ENCODE results near the gene CGAS. TPM values are rescaled to one million over a fixed set of nuclear protein-coding genes. Genes with fewer than 3 reads are reported as not detected.
"Not testable (repeated sequence)": the region's sequence is repeated elsewhere in the genome, so short reads cannot be mapped to it uniquely, and the experiment has no call there.

The CGAS gene
- total RNA-seq, 1 donor = 6.2 TPM

GRCh38 chr6:73400656-73401055 lies 51.4 kb downstream of the CGAS start:
- Histone ChIP-seq H3K27me3 (ENCODE audit: insufficient read depth, low read length) (no peaks in the 10 kb centered on the region), H3K36me3 (ENCODE audit: insufficient read depth, low read length) (no peaks in the 10 kb centered on the region), H3K4me1 (ENCODE audit: insufficient read depth, low read length) (no peaks in the 10 kb centered on the region), H3K4me2 (ENCODE audit: insufficient read depth, low read length) (no peak overlapping the region), H4K20me1 (ENCODE audit: insufficient read depth, low read length) (no peaks in the 10 kb centered on the region), H2AFZ (ENCODE audit: low read length) (no peak overlapping the region), H3K9me3 (ENCODE audit: low read depth, low read length) (no peaks in the 10 kb centered on the region), H3K27ac (ENCODE audit: low read depth, low read length) (no peak overlapping the region), H3K4me3 (ENCODE audit: insufficient read depth, low read length) (no peak overlapping the region), H3K79me2 (ENCODE audit: insufficient read depth, low read length) (no peaks in the 10 kb centered on the region)
- TF ChIP-seq CTCF (IDR thresholded peaks at IDR 0.05; ENCODE audit: extremely low read depth, low read depth, low read length) = no peak
- DNase-seq (ENCODE audit: insufficient read length, low spot score, missing footprints) = no peak

- Histone ChIP-seq H3K4me1 (ENCODE audit: insufficient read depth, low read length) (no peaks in the 10 kb centered on the region), H3K4me3 (ENCODE audit: insufficient read depth, low read length) (no peak overlapping the region), H3K27me3 (ENCODE audit: insufficient read depth, low read length) (no peaks in the 10 kb centered on the region), H3K36me3 (ENCODE audit: insufficient read depth, low read length) (no peaks in the 10 kb centered on the region), H3K4me2 (ENCODE audit: insufficient read depth, low read length) (no peak overlapping the region), H2AFZ (ENCODE audit: low read length) (no peak overlapping the region), H3K9me3 (ENCODE audit: low read depth, low read length) (no peaks in the 10 kb centered on the region), H3K27ac (ENCODE audit: low read depth, low read length) (no peak overlapping the region), H4K20me1 (ENCODE audit: insufficient read depth, low read length) (no peaks in the 10 kb centered on the region), H3K79me2 (ENCODE audit: insufficient read depth, low read length) (no peaks in the 10 kb centered on the region)
- no peak for DNase-seq (ENCODE audit: insufficient read length, low spot score, missing footprints)
- no peak for TF ChIP-seq CTCF (IDR thresholded peaks at IDR 0.05; ENCODE audit: extremely low read depth, low read depth, low read length)
Measured at GRCh38 chr6:73395875-73396274, 56.2 kb downstream of the CGAS start.

- no peak for TF ChIP-seq CTCF (IDR thresholded peaks at IDR 0.05; ENCODE audit: extremely low read depth, low read depth, low read length)
- peak within 1 kb of the TSS; percentile 33 for H3K27ac ChIP-seq (ENCODE audit: low read depth, low read length)
- H2AFZ ChIP-seq (ENCODE audit: low read length) = no peak within 1 kb of the TSS
- peak; percentile 88 for DNase-seq (ENCODE audit: insufficient read length, low spot score, missing footprints)
- H4K20me1 ChIP-seq (ENCODE audit: insufficient read depth, low read length) = no peaks in the 10 kb centered on the region
- no peak within 1 kb of the TSS for H3K4me2 ChIP-seq (ENCODE audit: insufficient read depth, low read length)
- H3K4me3 ChIP-seq (ENCODE audit: insufficient read depth, low read length) = peak within 1 kb of the TSS; percentile 54
- H3K79me2 ChIP-seq (ENCODE audit: insufficient read depth, low read length) = no peaks in the 10 kb centered on the region
- H3K36me3 ChIP-seq (ENCODE audit: insufficient read depth, low read length) = no peaks in the 10 kb centered on the region
- H3K9me3 ChIP-seq (ENCODE audit: low read depth, low read length) = no peaks in the 10 kb centered on the region
- no peaks in the 10 kb centered on the region for H3K4me1 ChIP-seq (ENCODE audit: insufficient read depth, low read length)
- H3K27me3 ChIP-seq (ENCODE audit: insufficient read depth, low read length) = no peaks in the 10 kb centered on the region
Measured at GRCh38 chr6:73394577-73395354, 57.3 kb downstream of the CGAS start, which contains the start of gene DDX43. TSS of gene DDX43 (plus strand) at chr6:73394828. CDS start at chr6:73394906, 78 bp downstream.

GRCh38 chr6:73393278-73393677 lies 58.8 kb downstream of the CGAS start:
- no peak overlapping the region for H3K4me3 ChIP-seq (ENCODE audit: insufficient read depth, low read length)
- H3K79me2 ChIP-seq (ENCODE audit: insufficient read depth, low read length) = no peaks in the 10 kb centered on the region
- no peaks in the 10 kb centered on the region for H3K9me3 ChIP-seq (ENCODE audit: low read depth, low read length)
- no peaks in the 10 kb centered on the region for H3K36me3 ChIP-seq (ENCODE audit: insufficient read depth, low read length)
- no peak for TF ChIP-seq CTCF (IDR thresholded peaks at IDR 0.05; ENCODE audit: extremely low read depth, low read depth, low read length)
- DNase-seq (ENCODE audit: insufficient read length, low spot score, missing footprints) = peak; percentile 62
- no peaks in the 10 kb centered on the region for H4K20me1 ChIP-seq (ENCODE audit: insufficient read depth, low read length)
- peaks cover 3% of the 10 kb centered on the region for H3K4me1 ChIP-seq (ENCODE audit: insufficient read depth, low read length)
- no peak overlapping the region for H3K4me2 ChIP-seq (ENCODE audit: insufficient read depth, low read length)
- H3K27ac ChIP-seq (ENCODE audit: low read depth, low read length) = no peak overlapping the region
- no peak overlapping the region for H2AFZ ChIP-seq (ENCODE audit: low read length)
- no peaks in the 10 kb centered on the region for H3K27me3 ChIP-seq (ENCODE audit: insufficient read depth, low read length)

- not testable (repeated sequence) for H3K79me2 ChIP-seq (ENCODE audit: insufficient read depth, low read length); H3K27ac ChIP-seq (ENCODE audit: low read depth, low read length); DNase-seq (ENCODE audit: insufficient read length, low spot score, missing footprints); H3K4me1 ChIP-seq (ENCODE audit: insufficient read depth, low read length); H2AFZ ChIP-seq (ENCODE audit: low read length); H3K9me3 ChIP-seq (ENCODE audit: low read depth, low read length); H3K27me3 ChIP-seq (ENCODE audit: insufficient read depth, low read length); H3K36me3 ChIP-seq (ENCODE audit: insufficient read depth, low read length); H3K4me3 ChIP-seq (ENCODE audit: insufficient read depth, low read length); H3K4me2 ChIP-seq (ENCODE audit: insufficient read depth, low read length); H4K20me1 ChIP-seq (ENCODE audit: insufficient read depth, low read length)
Measured at GRCh38 chr6:73392188-73392587, 59.9 kb downstream of the CGAS start.

Data from osteoblast (primary cell).